DMS153 treated with DMSO at 0.1 percent for 48 hours (cell line): Measurements from ENCODE around the gene OR4F15.

Source experiments
- DNase-seq: peaks from one replicate; lab custom pipeline; 2025; ENCODE audit not compliant: unreplicated experiment; lab: John Stamatoyannopoulos, UW

Gene OR4F15

GRCh38 chr15:101803676-101804075 lies 8.3 kb upstream of the OR4F15 start:
- DNase-seq: no peak

GRCh38 chr15:101804375-101804774 lies 7.6 kb upstream of the OR4F15 start:
- no peak for DNase-seq

GRCh38 chr15:101804941-101805340 lies 7.1 kb upstream of the OR4F15 start:
- DNase-seq: no peak

GRCh38 chr15:101805605-101806345 lies 6.2 kb upstream of the OR4F15 start:
- DNase-seq: no peak

GRCh38 chr15:101807345-101807945 lies 4.6 kb upstream of the OR4F15 start:
- no peak for DNase-seq

GRCh38 chr15:101808201-101808600 lies 3.8 kb upstream of the OR4F15 start:
- no peak for DNase-seq

- no peak for DNase-seq
Measured at GRCh38 chr15:101810456-101810855, 1.5 kb upstream of the OR4F15 start.

GRCh38 chr15:101810876-101811275 lies 1.1 kb upstream of the OR4F15 start:
- DNase-seq: no peak

- no peak for DNase-seq
Measured at GRCh38 chr15:101813803-101814534, 2.0 kb downstream of the OR4F15 start.

GRCh38 chr15:101820781-101821180 lies 8.8 kb downstream of the OR4F15 start:
- DNase-seq: no peak

GRCh38 chr15:101827257-101827656 lies 15.3 kb downstream of the OR4F15 start:
- DNase-seq: no peak

- DNase-seq: no peak
Measured at GRCh38 chr15:101828774-101829173, 16.8 kb downstream of the OR4F15 start.

GRCh38 chr15:101841656-101842055 lies 29.7 kb downstream of the OR4F15 start:
- no peak for DNase-seq

GRCh38 chr15:101844916-101845315 lies 32.9 kb downstream of the OR4F15 start:
- no peak for DNase-seq

GRCh38 chr15:101852356-101852755 lies 40.4 kb downstream of the OR4F15 start:
- DNase-seq: no peak
